K562 (cell line): ENCODE data around the gene NUP205. TPM values are rescaled to one million over a fixed set of nuclear protein-coding genes. Genes with fewer than 3 reads are reported as not detected.
A peak's percentile ranks its signal among the peaks of the same experiment; 100 is the strongest.

ENCODE experiments used
- ATAC-seq: fragments of 200-7000 bp; cut with Tn5 transposase; 3 replicates; pipeline ENCODE4 v1.9.1; 2020; ENCODE audit warnings: moderate library complexity
- BruUV-seq: library from RNA; stranded (reverse); fragments of 400-500 nt; replicated peaks from 2 replicates; lab custom pipeline; 2021; lab: Mats Ljungman, UMichigan
- CTCF ChIA-PET: fragments of 300-600 bp; formaldehyde crosslinking; extraction: SDS; loops from one replicate; lab custom pipeline; 2021; ENCODE audit warnings: low intra/inter-chr PET ratio; lab: Yijun Ruan, JAX
- POLR2A ChIA-PET: fragments of 300-600, 350-650 bp; sonication (Branson Sonifier 250); formaldehyde crosslinking; extraction: SDS; loops from one replicate; lab custom pipeline; 2021; ENCODE audit warnings: antibody characterized with exemption, inconsistent platforms; lab: Yijun Ruan, JAX
- DNase-seq, 4 experiments: peaks; one replicate each; pipeline versions ENCODE4 v3.0.0 to v3.0.0-alpha.2; 2011 to 2018; ENCODE audit warnings: low spot score in 3 of 4, mixed read lengths in 3 of 4; ENCODE audit errors: extremely low read depth in 1 of 4
- FAIRE-seq: peaks from 2 replicates; lab custom pipeline; 2011; peaks lifted over from hg19 to GRCh38; lab: Jason Lieb, UNC
- H2AFZ ChIP-seq: 2 replicates; pipeline ENCODE4 v1.6.0; 2011; ENCODE audit warnings: low read depth, low read length, control low read depth, inconsistent platforms
- H3K27ac ChIP-seq: fragments of 200-600 bp; 3 replicates; pipeline ENCODE4 v1.8.0; 2011; ENCODE audit warnings: low read depth, mild to moderate bottlenecking, control low read depth, inconsistent platforms, low read length, moderate library complexity, mixed read lengths; ENCODE audit errors: extremely low read depth
- H3K27me3 ChIP-seq, 2 experiments: fragments of 300-600 bp in 1 of 2; 2 replicates in 1 of 2; 3 replicates in 1 of 2; pipeline versions ENCODE4 v1.6.0 to v1.8.0; 2011; ENCODE audit warnings: inconsistent platforms in 2 of 2, low read length in 2 of 2, mild to moderate bottlenecking in 1 of 2, mixed read lengths in 1 of 2, moderate library complexity in 1 of 2; ENCODE audit not compliant: control insufficient read depth in 2 of 2, insufficient read depth in 2 of 2
- H3K36me3 ChIP-seq: fragments of 300-600 bp; 3 replicates; pipeline ENCODE4 v1.8.0; 2011; ENCODE audit warnings: mild to moderate bottlenecking, low read length, inconsistent platforms; ENCODE audit not compliant: control insufficient read depth, insufficient read depth
- H3K4me1 ChIP-seq, 2 experiments: fragments of 200-600 bp in 1 of 2; replicated peaks in 1 of 2; 2 replicates in 1 of 2; 3 replicates in 1 of 2; pipeline versions ENCODE4 v1.5.1 to v1.8.0; 2011; ENCODE audit warnings: inconsistent platforms in 2 of 2, low read length in 2 of 2, mild to moderate bottlenecking in 1 of 2, mixed read lengths in 1 of 2, moderate library complexity in 1 of 2; ENCODE audit not compliant: control insufficient read depth in 2 of 2, insufficient read depth in 2 of 2
- H3K4me2 ChIP-seq: 2 replicates; pipeline ENCODE4 v1.6.1; 2011; ENCODE audit warnings: low read length, control low read depth, inconsistent platforms, mixed read lengths; ENCODE audit not compliant: insufficient read depth
- H3K4me3 ChIP-seq: fragments of 200-600 bp; sonication (generic), shearing (Covaris generic); 2 replicates; pipeline ENCODE4 v1.5.1; 2016; ENCODE audit warnings: control low read depth, inconsistent platforms
- H3K79me2 ChIP-seq: fragments of 200-600 bp; 3 replicates; pipeline ENCODE4 v1.8.0; 2011; ENCODE audit warnings: low read length, inconsistent platforms; ENCODE audit not compliant: control insufficient read depth, insufficient read depth
- H3K9ac ChIP-seq, 2 experiments: 2 replicates each; pipeline versions ENCODE4 v1.6.0 to v1.6.1; 2011; ENCODE audit warnings: low read depth in 2 of 2, low read length in 2 of 2, control low read depth in 1 of 2, inconsistent platforms in 1 of 2, mild to moderate bottlenecking in 1 of 2, mixed read lengths in 1 of 2; ENCODE audit not compliant: insufficient read depth in 1 of 2
- H3K9me1 ChIP-seq: one replicate; pipeline ENCODE4 v1.6.0; 2011; ENCODE audit warnings: inconsistent platforms, mild to moderate bottlenecking, low read length, moderate library complexity; ENCODE audit not compliant: control insufficient read depth, insufficient read depth
- H3K9me3 ChIP-seq: replicated peaks from 2 replicates; pipeline ENCODE4 v1.5.1; 2011; ENCODE audit warnings: low read depth, low read length, inconsistent platforms; ENCODE audit not compliant: control insufficient read depth, insufficient read depth
- H4K20me1 ChIP-seq: replicated peaks from 2 replicates; pipeline ENCODE4 v1.6.1; 2011; ENCODE audit warnings: low read length, inconsistent platforms, mixed read lengths; ENCODE audit not compliant: control insufficient read depth, insufficient read depth
- CEBPB ChIP-seq: fragments of 450-650 bp; IDR thresholded peaks from 2 replicates; pipeline ENCODE4 v1.6.1; 2016; ENCODE audit warnings: missing genetic modification characterization, missing compliant biosample characterization
- CEBPG ChIP-seq, 3 experiments: fragments of 200-800 bp in 1 of 3; sonication (Bioruptor generic) in 1 of 3; sonication (generic) in 1 of 3; formaldehyde crosslinking in 1 of 3; IDR thresholded peaks in 2 of 3; conservative IDR thresholded peaks in 1 of 3; 2 replicates each; pipeline versions ENCODE4 v1.6.1 to v1.8.0; 2016 to 2022; ENCODE audit warnings: missing compliant biosample characterization in 2 of 3, missing genetic modification characterization in 2 of 3, mild to moderate bottlenecking in 1 of 3, missing genetic modification reagents in 1 of 3
- NELFE ChIP-seq: IDR thresholded peaks from 2 replicates; pipeline ENCODE4 v1.6.1; 2011; ENCODE audit warnings: mild to moderate bottlenecking; ENCODE audit not compliant: insufficient read depth, insufficient read length
- NONO ChIP-seq, 2 experiments: fragments of 200-400 bp in 1 of 2; fragments of 450-650 bp in 1 of 2; formaldehyde crosslinking in 1 of 2; IDR thresholded peaks; 2 replicates each; pipeline ENCODE4 v1.6.1; 2017; ENCODE audit warnings: low read depth in 2 of 2, mild to moderate bottlenecking in 2 of 2, moderate library complexity in 2 of 2, low read length in 1 of 2
- SAFB2 ChIP-seq: fragments of 200-400 bp; formaldehyde crosslinking; IDR thresholded peaks from 2 replicates; pipeline ENCODE4 v1.6.1; 2018; ENCODE audit warnings: borderline replicate concordance, low read length, low read depth, moderate library complexity; ENCODE audit not compliant: severe bottlenecking
- WGBS: fragments of 100-300 bp; shearing (Covaris generic); methylation state at CpG from one replicate; pipeline ENCODE4 v1.1.6; 2016; ENCODE audit warnings: low coverage, mixed read lengths; ENCODE audit not compliant: insufficient coverage; ENCODE audit errors: missing lambda C conversion rate; 5-methylcytosine and 5-hydroxymethylcytosine counted together
- in situ Hi-C: fragments of 300-500 bp; cut with MboI; formaldehyde crosslinking; loops from 4 replicates; pipeline ENCODE4 v1.15.0; 2018; ENCODE audit warnings: inconsistent platforms, mixed read lengths
- intact Hi-C: fragments of 100-400 bp; cut with micrococcal nuclease; formaldehyde crosslinking; loops from 2 replicates; pipeline ENCODE4 v1.14.2; 2022
- polyA plus RNA-seq, 8 experiments: library from polyadenylated mRNA; depleted of rRNA in 4 of 8; stranded (reverse) in 5 of 8; unstranded in 3 of 8; fragments of >200 nt; fragmentation: Nextera tagmentation in 2 of 8; fragmentation: Illumina TruSeq in 1 of 8; extraction: Ambion mirVana in 2 of 8; extraction: Trizol in 1 of 8; gene quantifications; 2 replicates each; pipeline versions ENCODE4 v1.2.1 to v1.2.3, GENCODE V29; 2011 to 2014; ENCODE audit warnings: inconsistent platforms in 1 of 8, missing spikeins in 1 of 8
- total RNA-seq, 7 experiments: library from RNA; depleted of rRNA in 6 of 7; stranded (reverse); fragments of >200 nt in 6 of 7; fragmentation: Illumina TruSeq in 2 of 7; extraction: Trizol in 2 of 7; gene quantifications; 2 replicates each; pipeline versions ENCODE4 v1.2.1 to v1.2.3, GENCODE V29; 2011 to 2021; ENCODE audit warnings: low replicate concordance in 1 of 7
- TF ChIP-seq, protein P1 (sequence below): fragments of 250-450 bp; sonication (Bioruptor Pico); IDR thresholded peaks from 2 replicates; pipeline ENCODE4 v1.4.0; 2020; ENCODE audit warnings: mild to moderate bottlenecking
- TF ChIP-seq, protein P2 (sequence below), 2 experiments: IDR thresholded peaks in 1 of 2; conservative IDR thresholded peaks in 1 of 2; 2 replicates each; pipeline ENCODE4 v1.6.1; 2016; ENCODE audit warnings: low read depth in 2 of 2, mild to moderate bottlenecking in 1 of 2, missing compliant biosample characterization in 1 of 2, missing genetic modification characterization in 1 of 2, moderate library complexity in 1 of 2

Gene NUP205
- total and polyA plus RNA-seq, 9 of the 15 experiments (the other 6 are each of a cell fraction or from before 2014, with no cell fraction given): 101 to 282 (median 193) TPM

- TF ChIP-seq, protein P1, sequence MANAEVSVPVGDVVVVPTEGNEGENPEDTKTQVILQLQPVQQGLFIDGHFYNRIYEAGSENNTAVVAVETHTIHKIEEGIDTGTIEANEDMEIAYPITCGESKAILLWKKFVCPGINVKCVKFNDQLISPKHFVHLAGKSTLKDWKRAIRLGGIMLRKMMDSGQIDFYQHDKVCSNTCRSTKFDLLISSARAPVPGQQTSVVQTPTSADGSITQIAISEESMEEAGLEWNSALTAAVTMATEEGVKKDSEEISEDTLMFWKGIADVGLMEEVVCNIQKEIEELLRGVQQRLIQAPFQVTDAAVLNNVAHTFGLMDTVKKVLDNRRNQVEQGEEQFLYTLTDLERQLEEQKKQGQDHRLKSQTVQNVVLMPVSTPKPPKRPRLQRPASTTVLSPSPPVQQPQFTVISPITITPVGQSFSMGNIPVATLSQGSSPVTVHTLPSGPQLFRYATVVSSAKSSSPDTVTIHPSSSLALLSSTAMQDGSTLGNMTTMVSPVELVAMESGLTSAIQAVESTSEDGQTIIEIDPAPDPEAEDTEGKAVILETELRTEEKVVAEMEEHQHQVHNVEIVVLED: no peak
- TF ChIP-seq, all 486 proteins: peak for 2
Observed at GRCh38 chr7:135617781-135618180, 60.1 kb downstream of the NUP205 start (continued).

DNA sequence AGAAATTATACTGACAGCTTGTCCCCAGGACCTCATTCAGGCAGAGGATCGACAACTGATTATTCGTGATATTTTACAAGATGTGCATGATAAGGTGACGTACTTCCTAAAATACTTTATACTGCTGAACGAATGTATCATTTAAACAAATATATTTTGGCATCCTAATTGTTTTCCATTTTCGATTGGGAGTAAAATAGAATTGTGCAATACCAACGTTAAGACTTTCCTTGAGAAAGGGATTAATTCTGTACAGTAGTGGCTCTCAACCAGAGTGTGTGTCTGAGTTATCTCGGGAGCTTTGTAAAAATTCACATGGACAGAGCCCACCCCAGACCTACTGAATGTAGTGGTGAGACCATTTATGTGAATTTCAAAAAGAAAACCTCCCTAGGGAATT is 60.8 kb downstream of the NUP205 start:
- Histone ChIP-seq H3K9me3 (no peaks in the 10 kb centered on the region), H3K9ac (no peak overlapping the region), H3K79me2 (no peaks in the 10 kb centered on the region)
- peak; percentile 76 for TF ChIP-seq CEBPB (tag)
- no peak for TF ChIP-seq SAFB2
- TF ChIP-seq, protein P2, sequence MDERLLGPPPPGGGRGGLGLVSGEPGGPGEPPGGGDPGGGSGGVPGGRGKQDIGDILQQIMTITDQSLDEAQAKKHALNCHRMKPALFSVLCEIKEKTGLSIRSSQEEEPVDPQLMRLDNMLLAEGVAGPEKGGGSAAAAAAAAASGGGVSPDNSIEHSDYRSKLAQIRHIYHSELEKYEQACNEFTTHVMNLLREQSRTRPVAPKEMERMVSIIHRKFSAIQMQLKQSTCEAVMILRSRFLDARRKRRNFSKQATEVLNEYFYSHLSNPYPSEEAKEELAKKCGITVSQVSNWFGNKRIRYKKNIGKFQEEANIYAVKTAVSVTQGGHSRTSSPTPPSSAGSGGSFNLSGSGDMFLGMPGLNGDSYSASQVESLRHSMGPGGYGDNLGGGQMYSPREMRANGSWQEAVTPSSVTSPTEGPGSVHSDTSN (CRISPR knock-in tag; IDR thresholded peaks at IDR 0.05; ENCODE audit: low read depth): no peak
- TF ChIP-seq, protein P2 (tag; conservative IDR thresholded peaks at IDR 0.05; ENCODE audit: low read depth): no peak
- TF ChIP-seq CEBPG (CRISPR knock-in tag; IDR thresholded peaks at IDR 0.05): no peak
- TF ChIP-seq CEBPG (tag; conservative IDR thresholded peaks at IDR 0.05 in 1 of 2, IDR thresholded peaks at IDR 0.05 in 1 of 2): peak; percentile 40 to 85; a peak in 3 of 4 replicates
- TF ChIP-seq NELFE: no peak
- 0 out of 4 replicates have a peak, but pooled peaks of 1 of the 2 experiments have one; percentile 7 for TF ChIP-seq NONO (IDR thresholded peaks at IDR 0.05; ENCODE audit: low read depth in 2 of 2, low read length in 1 of 2)
- TF ChIP-seq, all 486 proteins: peak for 3
- Histone ChIP-seq H4K20me1 (no peaks in the 10 kb centered on the region), H3K9me1 (no peaks in the 10 kb centered on the region), H3K4me2 (no peak overlapping the region), H3K36me3 (peaks cover 94% of the 10 kb centered on the region), H3K4me3 (no peak overlapping the region), H3K27ac (no peak overlapping the region), H2AFZ (no peak overlapping the region), H3K27me3 (no peaks in the 10 kb centered on the region), H3K4me1 (no peaks in the 10 kb centered on the region)
- FAIRE-seq (no peak), ATAC-seq (no peak), DNase-seq (no peak)
- POLR2A ChIA-PET: interaction anchor here (0.6 to 1.0 kb wide), 2 partner anchors 9 to 109 kb away, joined by 3 to 5 read pairs; no protein-coding TSS in a partner anchor
- CTCF ChIA-PET: no interaction called here
- BruUV-seq: no TSS peak
- 84% methylated on average over 7 of the region's 7 CpGs for WGBS
- in situ Hi-C loops (no loop called here), intact Hi-C loops (loop anchor here (5.0 kb wide), 1 partner anchor 389 kb away; no protein-coding TSS in a partner anchor)
